HG03045 (cell line): ENCODE data around the gene IL6R.
"Not testable (repeated sequence)": the region's sequence is repeated elsewhere in the genome, so short reads cannot be mapped to it uniquely, and the experiment has no call there.

Experiments
- ATAC-seq: cut with Tn5 transposase; IDR thresholded peaks from one replicate; pipeline ENCODE4 v1.9.1; 2021; ENCODE audit warnings: mild to moderate bottlenecking, moderate library complexity; ENCODE audit not compliant: unreplicated experiment

IL6R gene

DNA sequence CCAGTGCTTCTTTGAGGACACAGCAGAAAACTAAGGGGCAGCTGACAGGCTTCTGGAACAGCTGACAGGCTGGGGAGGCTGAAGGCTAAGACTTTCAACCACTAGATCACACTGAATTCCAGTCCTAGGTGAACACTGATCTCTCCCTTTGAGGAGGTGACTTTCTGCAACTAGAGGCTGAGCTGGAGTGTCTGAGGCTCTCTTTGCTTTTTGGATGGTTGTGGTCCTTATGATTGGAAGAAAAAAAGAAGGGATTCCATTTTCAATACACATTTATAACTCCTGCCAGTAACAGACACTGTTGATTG is 1.4 kb downstream of the IL6R start:
- no peak for ATAC-seq

DNA sequence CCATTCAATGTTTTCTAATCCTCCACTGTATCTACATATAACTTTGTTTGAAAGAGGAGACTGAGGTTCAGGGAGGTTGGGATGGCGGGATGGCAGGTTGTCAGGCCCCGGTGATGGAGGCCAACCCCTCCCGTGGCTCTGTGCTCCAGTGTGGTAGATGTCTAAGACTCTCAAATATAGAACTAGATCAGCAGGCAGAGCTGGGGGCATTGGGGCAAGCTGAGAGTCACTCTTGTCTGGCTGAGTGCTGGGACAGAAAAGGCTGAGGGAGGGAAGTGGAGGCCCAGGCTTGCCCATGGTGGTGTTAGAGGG is 1.7 kb downstream of the IL6R start:
- ATAC-seq: no peak

DNA sequence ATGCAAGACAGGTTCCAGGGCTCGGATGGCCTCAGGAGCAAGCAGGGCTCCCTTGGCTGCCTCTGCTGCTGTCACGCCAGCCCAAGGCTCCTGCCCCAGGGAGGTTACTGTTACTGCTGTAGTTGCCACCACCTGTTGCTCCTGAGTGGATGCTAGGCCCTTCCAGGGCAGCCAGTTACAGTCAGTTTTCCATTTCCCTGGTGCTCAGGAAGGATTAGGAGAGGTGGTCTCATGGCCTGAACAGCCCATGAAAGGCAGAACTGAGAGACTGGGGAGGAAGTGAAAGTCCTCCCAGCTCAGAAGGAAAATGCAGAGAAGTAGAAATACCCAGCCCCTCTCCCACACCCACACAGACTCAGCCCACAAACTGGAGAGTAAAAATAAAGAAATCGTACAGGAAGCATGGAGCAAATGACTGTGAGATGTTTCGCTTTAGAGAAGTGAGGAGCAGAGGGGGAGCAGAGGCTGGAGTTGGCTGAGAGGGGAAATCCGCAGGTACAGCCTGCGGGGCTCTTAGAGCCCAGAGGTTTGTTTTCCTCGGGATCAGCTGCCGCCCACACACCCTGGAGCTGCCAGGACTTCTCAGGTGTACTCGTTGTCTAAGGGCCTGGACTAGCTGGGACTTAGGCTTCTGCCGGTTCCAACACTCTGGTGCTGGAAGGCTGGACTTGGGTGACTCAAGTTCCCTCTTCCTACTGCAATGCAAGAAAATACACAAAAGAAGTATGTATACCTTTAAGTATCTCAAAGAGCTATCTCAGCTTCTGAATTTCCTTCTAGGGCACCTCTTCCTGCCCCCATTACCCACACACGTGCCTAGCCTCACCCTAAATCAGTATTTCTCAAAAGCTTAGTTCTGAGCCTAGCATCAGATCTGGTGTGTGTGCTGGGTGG is 2.3 kb downstream of the IL6R start:
- no peak for ATAC-seq

DNA sequence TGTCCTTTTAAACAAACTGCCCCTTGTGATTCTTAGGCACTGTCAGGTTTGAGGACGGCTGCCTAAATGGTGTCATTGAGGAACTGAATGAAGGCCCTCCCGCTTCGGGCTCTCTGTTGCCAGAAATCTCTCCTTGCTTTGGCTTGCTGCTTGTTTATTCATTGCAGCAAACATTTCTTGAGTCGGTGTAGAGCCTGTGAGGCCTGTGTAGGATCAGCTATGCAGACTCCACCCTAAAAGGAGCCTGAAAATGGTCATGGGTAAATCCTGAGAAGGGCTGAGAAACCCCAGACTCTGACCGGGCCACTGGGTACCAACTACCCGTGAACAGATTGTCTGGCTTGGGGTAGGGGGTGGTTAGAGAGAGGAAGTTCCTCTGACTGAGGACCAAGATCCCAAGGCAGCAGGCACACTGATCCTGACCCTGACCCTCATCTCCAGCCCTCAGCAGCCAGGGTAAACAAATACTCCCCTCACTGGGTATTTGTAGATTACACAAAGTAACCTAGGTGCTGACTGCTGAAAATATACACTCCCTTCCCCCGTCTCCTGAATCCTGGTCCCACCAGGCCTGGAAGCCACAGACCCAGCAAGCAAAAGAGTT is 3.1 kb downstream of the IL6R start:
- no peak for ATAC-seq

DNA sequence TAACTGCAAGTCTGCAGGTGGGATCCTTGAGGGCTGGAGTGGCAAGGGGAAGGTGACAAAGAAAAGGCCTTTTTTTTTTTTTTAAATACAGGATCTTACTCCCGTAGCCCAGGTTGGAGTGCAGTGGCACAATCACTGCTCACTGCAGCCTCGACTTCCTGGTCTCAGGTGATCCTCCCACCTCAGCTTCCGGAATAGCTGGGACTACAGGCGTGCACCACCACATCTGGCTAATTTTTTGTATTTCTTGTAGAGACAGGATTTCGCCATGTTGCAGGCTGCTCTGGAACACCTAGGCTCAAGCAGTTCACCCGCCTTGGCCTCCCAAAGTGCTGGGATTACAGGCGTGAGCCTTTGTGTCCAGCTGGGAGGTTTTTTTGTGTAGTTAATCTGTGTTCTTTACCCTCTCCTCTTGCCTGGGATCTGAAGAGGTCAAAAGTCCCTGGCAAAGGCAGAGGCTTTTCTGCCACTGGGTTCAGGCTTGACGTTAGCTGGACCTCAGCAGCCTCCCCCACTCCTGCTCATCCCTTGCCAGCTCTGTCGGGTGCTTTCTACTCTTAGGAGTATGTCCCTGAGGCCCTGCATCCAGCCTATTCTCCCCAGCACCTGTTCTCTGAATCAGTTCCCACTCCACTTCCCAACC is 5.2 kb downstream of the IL6R start:
- no peak for ATAC-seq

DNA sequence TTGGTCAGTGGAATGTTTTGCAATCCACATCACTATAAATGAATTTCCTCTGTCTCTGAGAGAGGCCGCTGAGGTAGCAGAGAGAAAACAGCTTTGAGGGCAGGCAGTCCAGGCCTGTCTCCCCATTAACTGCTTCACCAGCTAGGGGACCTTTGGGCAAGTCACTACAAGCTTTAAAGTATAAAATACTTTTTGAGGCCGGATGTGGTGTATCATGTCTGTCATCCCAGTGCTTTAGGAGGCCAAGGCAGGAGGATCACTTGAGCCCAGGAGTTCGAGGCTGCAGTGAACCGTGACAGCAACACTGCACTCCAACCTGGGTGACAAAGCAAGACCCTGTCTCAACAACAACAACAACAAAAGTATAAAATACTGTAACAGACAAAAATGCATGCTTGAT is 6.4 kb downstream of the IL6R start:
- ATAC-seq: no peak

DNA sequence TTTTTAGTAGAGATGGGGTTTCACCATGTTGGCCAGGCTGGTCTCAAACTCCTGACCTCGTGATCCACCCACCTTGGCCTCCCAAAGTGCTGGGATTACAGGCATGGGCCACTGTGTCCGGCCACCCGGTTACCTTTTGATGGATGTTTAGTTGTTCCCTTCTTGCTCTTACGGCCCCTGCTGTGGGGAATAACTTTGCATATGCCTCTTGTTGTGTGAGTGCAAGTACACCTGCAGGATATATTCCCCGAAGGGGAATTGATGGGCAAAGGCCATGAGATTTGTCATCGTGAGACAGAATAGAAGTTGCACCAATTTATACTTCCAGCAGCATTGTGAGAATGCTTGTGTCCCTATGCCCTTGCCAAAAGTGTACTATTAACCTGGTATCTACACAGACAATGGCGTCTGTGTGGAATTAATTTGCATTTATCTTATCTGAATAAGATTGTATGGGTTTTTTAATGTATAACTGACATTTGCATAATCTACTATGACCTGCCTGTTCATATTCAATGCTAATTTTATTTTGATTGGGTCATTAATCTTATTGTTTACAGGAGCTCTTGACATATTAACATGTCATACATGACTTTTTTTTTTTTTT is 8.1 kb downstream of the IL6R start:
- ATAC-seq: no peak

DNA sequence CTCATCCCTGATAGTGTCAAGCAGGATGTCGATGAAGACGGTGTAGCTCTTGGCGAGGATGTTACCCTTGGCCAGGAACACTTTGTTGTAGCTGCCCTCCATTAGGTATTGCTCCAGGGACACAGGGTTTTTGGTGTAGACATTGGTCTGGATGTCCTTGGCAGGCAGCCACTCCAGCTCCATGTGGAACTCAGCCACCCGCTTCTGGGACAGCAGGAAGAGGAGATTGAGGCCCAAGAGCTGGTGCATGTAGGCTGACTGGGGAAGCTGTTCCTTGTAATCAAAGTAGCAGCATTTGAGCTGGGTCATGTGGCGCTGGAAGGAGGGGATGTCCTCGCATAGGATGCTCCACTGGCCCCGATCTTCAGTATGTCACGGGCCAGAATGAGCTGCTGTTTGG is 9.5 kb downstream of the IL6R start:
- no peak for ATAC-seq

DNA sequence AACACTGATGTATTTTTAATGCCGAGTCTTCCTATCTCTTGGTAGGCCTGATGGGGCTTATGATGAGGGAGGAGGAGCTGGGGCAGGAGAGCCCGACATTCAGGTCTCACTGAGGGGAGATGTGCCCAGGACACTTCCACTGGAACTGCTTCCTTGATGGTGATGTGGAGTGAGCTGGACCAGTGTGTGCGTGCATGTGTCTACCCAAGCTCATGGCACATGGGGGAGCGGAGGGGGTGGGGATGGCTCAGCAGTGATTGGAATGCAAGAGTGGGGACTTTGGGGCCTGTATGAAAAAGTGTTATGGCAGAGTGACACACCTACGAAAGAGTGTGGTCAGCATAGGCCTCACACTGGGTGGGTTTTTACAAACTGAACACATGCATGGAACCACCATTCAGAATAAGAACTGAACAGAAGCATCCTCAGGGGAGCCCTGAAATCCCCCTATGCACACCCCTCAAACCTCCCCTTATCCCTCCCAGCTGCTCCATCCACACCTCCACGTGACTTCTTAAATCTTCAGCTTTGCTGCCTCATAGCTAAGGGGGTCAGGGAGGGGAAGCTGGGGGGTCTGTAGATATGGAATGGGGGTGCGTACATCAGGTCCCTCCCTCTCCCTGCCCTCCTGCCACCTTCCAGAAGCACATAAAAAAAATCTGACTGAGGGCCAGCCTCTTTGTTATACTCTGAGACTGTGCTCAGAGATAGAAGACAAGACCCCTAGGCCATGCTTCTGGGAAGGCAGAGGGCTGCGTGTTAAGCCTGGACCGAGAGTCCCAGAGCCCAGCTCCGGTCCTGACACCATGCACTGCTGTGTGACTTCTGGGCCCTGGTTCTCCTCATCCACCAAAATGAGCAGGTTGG is 11.6 kb downstream of the IL6R start:
- ATAC-seq: no peak

DNA sequence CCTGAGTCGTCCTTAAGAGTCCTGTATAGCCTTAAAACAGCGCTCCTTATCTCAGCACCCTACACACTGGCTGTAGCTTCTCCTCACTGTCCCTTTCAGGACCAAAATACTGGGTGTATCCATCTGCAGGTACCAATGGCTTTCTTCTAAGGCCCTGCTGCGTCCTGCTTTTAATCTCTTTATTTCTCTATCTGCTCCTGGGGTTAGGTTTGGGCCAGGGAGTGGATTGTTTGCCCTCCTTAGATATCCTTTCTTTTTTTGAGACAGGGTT is 12.1 kb downstream of the IL6R start:
- ATAC-seq: no peak

DNA sequence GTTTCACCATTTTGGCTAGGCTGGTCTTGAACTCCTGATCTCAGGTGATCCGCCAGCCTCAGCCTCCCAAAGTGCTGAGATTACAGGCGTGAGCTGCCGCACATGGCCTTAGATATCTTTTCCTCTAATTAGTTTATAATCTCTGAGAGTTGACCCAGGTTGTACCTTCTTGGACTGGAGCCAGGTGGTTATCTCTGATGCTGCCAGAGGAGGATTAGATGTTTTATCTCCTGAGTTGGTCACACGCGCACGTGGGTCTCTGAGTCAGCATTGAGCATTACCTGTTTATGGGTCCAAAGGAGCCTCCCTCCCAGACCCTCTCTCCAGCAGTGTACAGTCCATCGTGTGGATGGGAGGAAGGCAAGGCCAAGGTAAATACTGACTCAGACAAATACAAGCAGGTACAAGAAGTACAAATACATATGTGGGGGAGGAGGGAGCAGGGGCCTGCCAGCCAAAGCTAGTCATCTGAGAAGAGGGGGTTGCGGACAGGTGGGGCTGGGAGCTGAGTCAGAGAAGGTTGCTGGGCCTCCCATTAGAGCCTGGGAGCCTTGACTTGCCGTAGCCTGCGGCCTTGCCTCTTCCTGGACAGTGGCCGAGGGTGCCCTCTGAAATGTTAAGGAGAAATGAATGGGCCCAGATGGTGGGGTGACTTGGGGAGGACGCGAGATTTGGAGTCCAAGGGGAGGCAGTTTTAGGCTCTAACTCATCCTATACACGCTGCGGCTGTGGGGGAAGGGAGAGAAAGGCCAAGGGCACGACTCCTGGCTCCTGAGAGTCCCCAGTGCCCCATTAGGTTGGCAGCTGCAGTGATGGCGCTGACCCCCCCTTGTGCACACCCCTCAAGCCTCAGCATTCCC is 13.1 kb downstream of the IL6R start:
- ATAC-seq: no peak

DNA sequence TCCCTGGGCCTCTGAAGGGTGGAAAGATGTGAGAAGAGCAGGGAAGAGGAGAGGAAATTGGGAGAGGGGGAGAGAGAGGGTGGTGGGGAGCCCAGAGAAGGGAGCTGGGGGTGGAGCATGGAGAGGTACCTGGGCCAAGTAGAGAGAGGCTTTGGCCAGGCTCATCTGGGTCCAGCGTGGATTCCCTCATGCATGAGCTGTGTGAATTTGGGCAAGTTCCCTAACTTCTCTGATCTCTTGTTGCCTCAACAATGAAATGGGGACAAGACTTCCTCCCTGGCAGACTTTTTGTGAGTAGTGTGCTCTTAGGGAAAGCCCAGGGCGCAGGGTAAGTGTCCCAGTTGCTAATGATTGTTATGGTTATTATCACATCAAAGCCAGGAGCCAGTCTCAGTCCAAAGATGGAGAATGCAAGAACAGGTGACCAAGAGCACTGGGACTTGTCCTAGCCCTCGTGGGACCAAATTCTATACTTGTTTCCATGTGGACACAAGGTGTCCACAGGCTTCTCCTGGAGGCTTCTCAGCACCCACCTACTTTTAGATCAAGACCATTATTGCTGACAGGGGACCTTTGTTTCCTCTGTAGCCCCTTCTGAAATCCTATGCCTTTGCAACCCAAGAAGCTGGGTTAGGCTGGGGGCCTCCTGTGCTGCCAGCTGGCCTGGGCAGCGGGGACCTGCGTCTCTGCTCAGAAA is 13.9 kb downstream of the IL6R start:
- no peak for ATAC-seq

DNA sequence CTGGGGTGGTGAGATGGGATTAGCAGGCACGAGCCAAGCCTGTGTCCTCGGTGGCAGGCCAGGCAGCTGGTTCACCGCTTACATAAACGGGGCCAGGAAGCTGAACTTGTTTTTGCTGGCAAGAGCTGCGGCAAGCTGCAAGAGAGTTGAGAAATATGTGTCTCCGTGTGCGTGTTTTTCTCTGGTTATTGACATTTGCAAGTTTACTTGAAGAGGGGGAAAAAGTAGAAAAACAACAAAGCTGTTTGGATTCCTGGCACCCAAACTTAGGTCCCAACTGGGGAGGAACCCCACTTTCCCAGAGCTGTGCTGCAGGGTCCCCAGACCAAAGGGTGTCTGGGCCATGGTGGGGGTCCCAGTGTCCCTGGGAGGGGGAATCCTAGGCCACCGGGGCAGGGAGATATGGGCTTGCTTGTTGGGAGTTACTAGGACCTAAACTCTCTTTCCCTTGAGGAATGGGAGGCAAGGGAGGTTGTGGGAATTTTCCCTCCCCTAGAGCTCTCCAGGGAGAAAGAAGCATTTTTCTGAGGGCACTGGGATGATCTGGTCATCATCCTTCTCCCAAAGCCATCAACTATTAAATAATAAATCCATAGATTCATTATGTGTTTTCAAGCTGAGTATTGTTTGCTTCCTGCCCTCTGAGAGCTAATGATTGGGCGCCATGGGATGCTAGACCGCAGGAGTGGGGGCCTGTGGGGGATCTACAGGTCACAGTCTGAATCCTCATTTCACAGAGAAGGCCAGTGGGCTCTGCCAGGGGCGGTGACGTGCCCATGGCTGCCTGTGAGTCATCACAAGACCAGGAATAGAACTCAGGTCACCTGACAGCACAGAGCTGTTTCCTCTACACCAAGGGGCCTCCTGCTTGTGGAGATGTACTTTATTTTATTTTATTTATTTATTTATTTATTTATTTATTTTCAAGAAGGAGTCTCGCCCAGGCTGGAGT is 14.8 kb downstream of the IL6R start:
- ATAC-seq: no peak

DNA sequence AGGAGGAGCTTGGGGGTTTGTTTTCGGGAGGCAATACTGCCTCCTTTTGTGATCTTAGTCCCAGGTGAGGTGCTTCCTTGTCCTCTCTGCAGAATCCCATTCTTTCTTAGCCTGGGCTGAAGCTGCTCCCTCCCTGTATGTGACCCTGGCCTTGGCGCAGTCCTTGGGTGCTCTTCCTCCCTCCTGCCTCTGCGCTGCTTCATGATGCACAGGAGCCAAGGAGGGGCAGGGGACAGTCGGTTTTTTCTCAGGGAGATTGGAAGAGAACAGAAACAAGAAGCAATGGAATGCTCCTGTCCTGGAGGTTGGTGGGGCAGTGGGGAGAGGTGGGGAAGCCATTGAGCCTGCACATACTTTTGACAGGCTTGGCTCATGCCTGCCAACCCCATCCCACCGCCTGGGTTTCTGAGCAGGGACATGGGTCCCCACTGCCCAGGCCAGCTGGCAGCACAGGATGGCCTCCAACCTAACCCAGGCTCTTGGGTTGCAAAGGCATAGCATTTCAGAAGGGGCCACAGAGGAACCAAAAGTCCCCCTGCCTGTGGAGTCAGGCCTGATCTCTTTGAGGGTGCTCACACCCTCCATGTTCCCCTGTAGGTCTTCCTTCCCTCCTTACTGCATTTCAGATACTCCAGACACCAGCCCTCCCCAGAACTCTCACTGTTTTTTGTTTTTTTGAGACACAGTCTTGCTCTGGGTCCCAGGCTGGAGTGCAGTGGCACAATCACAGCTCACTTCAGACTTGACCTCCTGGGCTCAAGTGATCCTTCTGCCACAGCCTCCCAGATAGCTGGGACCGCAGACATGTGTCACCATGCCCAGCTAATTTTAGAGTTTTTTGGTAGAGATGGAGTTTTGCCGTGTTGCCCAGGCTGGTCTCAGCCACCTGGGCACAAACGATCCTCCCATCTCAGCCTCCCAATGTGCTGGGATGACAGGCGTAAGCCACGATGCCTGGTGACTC is 16.1 kb downstream of the IL6R start:
- ATAC-seq: no peak

DNA sequence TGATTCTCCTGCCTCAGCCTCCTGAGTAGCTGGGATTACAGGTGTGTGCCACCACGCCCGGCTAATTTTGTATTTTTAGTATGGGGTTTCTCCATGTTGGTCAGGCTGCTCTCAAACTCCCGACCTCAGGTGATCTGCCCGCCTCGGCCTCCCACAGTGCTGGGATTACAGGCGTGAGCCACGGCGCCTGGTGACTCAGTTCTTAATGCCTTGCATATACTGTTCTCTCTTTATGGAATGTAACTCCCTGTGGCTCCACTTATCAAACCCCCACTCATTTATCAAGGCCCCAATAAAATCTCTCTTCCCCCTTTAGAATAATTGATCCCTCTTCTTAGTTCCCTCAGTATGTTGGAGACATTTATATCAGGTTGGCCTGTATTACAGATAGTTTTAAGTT is 16.9 kb downstream of the IL6R start:
- not testable (repeated sequence) for ATAC-seq

DNA sequence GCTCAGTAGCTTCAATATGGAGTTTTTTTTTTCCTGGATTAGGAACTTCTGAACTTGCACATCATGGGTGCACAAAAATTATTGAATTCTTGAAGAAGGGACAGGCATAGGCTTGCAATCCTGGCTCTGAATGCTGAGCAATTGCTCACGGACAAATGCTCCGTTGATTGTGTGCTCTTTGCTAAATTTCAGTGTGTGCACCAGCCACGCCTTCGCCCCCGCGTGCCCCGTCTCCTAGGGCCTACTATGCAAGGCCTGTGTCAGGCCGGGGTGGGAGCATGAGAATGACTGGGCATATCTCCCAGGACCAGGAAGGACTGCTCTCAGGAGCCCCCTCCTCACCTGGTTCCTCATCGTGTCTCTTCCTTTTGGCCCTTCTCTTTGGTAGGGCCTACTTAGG is 17.4 kb downstream of the IL6R start:
- no peak for ATAC-seq

DNA sequence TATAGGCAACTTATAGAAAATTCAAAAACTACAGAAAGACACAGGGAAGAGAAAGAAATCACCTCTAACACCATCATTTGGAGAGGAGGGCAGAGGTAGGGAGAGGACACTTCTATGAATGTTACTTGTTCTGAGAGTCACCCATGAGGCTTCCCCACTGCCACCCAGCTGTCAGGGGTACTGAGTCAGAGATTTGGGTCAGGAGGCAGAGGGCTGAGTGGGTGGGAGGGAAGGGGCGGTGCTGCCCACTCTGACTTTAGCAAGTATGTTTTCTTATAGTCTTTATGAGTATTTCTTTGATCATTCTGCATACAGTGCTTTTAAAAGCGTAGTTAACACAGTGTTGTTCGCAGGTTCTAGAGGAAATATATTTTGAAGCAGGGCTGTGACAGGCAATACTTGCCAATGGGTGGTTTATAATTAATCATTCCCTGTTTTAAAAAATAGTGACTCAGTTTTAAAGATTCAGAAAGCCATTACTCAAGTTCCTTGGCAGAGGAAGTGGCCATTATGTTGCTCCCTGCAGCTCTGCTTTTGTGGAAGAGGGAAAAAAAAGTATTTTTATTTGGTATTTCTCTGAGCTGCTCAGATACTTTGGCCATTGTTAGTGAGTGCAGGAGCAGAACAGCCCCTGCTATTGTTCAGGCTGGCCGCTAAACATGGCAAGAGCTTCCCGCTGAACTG is 18.3 kb downstream of the IL6R start:
- no peak for ATAC-seq
